Kidney epithelial cell (primary cell): ENCODE results near the gene KRR1. TPM values are rescaled to one million over a fixed set of nuclear protein-coding genes. Genes with fewer than 3 reads are reported as not detected.

Experiments
- DNase-seq: peaks from one replicate; pipeline ENCODE4 v3.0.0-alpha.2; 2010; ENCODE audit warnings: low read depth
- H3K27me3 ChIP-seq: 2 replicates; pipeline ENCODE4 v1.6.0; 2011; ENCODE audit warnings: low read length; ENCODE audit not compliant: control insufficient read depth, insufficient read depth
- H3K36me3 ChIP-seq: 2 replicates; pipeline ENCODE4 v1.5.1; 2011; ENCODE audit warnings: low read length; ENCODE audit not compliant: control insufficient read depth, insufficient read depth
- H3K4me3 ChIP-seq: 2 replicates; pipeline ENCODE4 v1.5.1; 2011; ENCODE audit warnings: low read depth, mild to moderate bottlenecking, control low read depth, low read length
- CTCF ChIP-seq: IDR thresholded peaks from 2 replicates; pipeline ENCODE4 v1.5.1; 2011; ENCODE audit warnings: mild to moderate bottlenecking, moderate library complexity, low read length, control low read depth, inconsistent platforms; ENCODE audit not compliant: insufficient read depth, poor library complexity, severe bottlenecking
- total RNA-seq: library from RNA; depleted of rRNA; stranded (reverse); fragments of >200 nt; gene quantifications from 2 replicates; pipeline ENCODE4 v1.2.3, GENCODE V29; 2015

The KRR1 gene
- total RNA-seq, 1 donor from 2014 or later, result 31.2 TPM

DNA sequence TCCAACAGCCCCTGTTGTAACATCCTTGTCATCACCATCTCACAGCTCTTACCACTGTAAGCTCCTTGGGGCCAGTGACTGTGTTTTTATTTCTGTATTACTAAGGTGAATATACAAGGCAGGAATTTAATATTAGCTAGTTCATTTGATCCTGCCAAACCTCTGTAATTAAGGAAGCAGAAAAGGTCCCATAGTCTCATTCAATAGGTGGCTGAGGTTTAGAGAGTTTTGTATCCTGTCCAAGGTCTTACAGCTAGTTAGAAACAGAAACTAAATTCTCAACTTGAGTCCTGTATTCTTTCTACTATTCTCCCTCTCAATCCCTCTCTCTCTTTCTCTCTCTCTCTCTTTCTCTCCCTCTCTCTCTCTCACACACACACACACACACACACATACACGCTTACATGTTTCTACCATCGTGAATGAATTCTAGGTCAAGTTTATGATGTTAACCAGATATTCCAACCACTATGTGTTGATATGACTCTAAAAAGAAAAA, 31.4 kb downstream of the KRR1 start:
- TF ChIP-seq CTCF, result no peak
- DNase-seq, result peak; percentile 42
- Histone ChIP-seq H3K27me3 (no peaks in the 10 kb centered on the region), H3K4me3 (no peak overlapping the region), H3K36me3 (no peaks in the 10 kb centered on the region)

DNA sequence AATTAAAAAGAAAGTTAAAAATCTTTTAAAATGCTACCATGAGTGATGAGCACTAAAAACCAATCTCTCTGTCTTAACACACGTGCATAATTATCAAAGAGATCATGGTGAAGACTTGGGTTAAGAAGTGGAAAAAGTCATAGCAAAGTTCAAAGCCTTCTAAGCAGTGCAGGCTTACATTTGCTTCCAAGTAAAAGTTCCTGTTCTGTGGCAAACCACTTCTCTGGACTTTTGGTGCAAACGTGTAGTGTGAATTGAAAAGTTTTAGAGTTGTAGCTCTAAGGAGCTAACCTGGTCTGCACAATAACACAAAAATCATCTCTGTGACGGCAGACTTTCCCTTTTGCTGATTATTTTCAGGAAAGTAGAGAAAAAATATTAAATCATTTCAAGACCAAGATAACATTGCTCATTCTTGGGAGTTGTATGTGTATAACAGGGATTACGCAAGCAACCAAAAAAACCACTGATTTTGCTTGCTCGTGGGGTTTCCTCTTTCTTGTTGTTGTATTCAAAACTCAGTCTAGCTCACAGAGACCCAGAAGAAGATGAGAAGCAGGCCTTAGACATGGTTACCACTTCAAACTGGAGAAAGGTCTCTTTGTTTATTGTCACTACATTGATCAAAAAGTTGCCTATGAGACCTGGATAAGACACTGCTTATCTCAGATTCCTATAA, 33.2 kb downstream of the KRR1 start:
- Histone ChIP-seq H3K4me3 (no peak overlapping the region), H3K36me3 (no peaks in the 10 kb centered on the region), H3K27me3 (no peaks in the 10 kb centered on the region)
- no peak for TF ChIP-seq CTCF
- DNase-seq, result no peak

GRCh38 chr12:75477137-75477536, 34.3 kb downstream of the KRR1 start:
- DNase-seq, result no peak
- Histone ChIP-seq H3K27me3 (no peaks in the 10 kb centered on the region), H3K4me3 (no peak overlapping the region), H3K36me3 (no peaks in the 10 kb centered on the region)
- TF ChIP-seq CTCF, result no peak

GRCh38 chr12:75476071-75476470, 35.3 kb downstream of the KRR1 start:
- no peak for DNase-seq
- H3K27me3 ChIP-seq, result no peaks in the 10 kb centered on the region
- no peak overlapping the region for H3K4me3 ChIP-seq
- H3K36me3 ChIP-seq, result no peaks in the 10 kb centered on the region
- no peak for TF ChIP-seq CTCF

DNA sequence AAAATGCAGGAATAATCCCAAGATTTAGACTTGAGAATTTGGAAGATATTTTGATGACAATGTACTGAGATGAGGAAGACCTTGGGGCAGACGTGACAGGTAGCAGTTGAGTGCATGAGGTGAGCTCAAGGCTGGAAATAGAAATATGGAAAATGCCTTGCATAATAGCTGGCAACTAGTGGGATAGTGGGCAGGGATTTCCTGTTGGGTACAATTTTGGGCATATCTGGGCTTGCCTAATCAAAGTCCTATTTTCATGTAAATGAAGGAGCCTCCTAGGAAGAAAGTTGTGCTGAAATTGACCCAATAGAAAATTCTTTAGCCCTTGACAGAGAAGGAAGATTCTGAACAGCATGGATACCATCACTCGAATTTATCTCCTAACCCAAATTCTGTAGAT, 37.3 kb downstream of the KRR1 start:
- TF ChIP-seq CTCF, result no peak
- DNase-seq, result no peak
- no peaks in the 10 kb centered on the region for H3K36me3 ChIP-seq
- no peak overlapping the region for H3K4me3 ChIP-seq
- H3K27me3 ChIP-seq, result no peaks in the 10 kb centered on the region
